ENCODE data around the gene LINC00305.

DNA sequence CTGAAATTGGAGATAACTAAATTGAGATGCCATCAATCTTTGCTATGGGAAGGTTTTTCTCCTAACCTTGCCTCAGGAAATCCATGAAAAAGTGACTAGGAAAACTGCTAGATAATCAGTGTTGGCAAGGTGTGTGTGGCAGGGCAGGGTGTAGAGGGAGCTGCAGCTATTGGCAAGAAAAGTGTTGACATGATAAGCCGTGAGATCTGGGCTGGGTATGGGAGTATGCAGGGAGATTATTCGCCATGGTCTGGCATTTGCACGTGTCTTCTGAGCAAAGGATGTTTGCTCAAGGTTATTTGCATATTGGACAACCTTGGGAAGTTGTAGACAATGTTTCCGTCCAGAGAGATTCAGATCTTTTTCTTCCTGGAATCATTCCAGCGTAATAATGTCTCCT, 104.3 kb downstream of the LINC00305 start:
- TF ChIP-seq, protein P1, sequence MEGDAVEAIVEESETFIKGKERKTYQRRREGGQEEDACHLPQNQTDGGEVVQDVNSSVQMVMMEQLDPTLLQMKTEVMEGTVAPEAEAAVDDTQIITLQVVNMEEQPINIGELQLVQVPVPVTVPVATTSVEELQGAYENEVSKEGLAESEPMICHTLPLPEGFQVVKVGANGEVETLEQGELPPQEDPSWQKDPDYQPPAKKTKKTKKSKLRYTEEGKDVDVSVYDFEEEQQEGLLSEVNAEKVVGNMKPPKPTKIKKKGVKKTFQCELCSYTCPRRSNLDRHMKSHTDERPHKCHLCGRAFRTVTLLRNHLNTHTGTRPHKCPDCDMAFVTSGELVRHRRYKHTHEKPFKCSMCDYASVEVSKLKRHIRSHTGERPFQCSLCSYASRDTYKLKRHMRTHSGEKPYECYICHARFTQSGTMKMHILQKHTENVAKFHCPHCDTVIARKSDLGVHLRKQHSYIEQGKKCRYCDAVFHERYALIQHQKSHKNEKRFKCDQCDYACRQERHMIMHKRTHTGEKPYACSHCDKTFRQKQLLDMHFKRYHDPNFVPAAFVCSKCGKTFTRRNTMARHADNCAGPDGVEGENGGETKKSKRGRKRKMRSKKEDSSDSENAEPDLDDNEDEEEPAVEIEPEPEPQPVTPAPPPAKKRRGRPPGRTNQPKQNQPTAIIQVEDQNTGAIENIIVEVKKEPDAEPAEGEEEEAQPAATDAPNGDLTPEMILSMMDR (IDR thresholded peaks at IDR 0.05) = no peak
- TF ChIP-seq POLR2AphosphoS5 (IDR thresholded peaks at IDR 0.05) (no peak), POLR2A (IDR thresholded peaks at IDR 0.05) (no peak)

Measured in breast epithelium (tissue), 3 donors.